Trophoblast cell (in vitro differentiated cells and primary cell): ENCODE results near the gene RCL1.

Source experiments
- DNase-seq, 2 donors: peaks; one replicate each; pipeline ENCODE4 v3.0.0-alpha.2; 2016
- H2AFZ ChIP-seq: 2 replicates; pipeline ENCODE4 v1.6.1; 2013; ENCODE audit warnings: low read length, moderate library complexity, mild to moderate bottlenecking; ENCODE audit not compliant: insufficient read depth, poor library complexity
- H2AK5ac ChIP-seq: 2 replicates; pipeline ENCODE4 v1.6.1; 2013; ENCODE audit warnings: mild to moderate bottlenecking, low read length
- H2BK120ac ChIP-seq: 2 replicates; pipeline ENCODE4 v1.6.1; 2013; ENCODE audit warnings: low read length, mild to moderate bottlenecking, moderate library complexity; ENCODE audit not compliant: insufficient read depth, poor library complexity
- H2BK12ac ChIP-seq: 2 replicates; pipeline ENCODE4 v1.6.1; 2013; ENCODE audit warnings: mild to moderate bottlenecking, low read length, moderate library complexity
- H2BK5ac ChIP-seq: 2 replicates; pipeline ENCODE4 v1.6.1; 2013; ENCODE audit warnings: low read length, low read depth, moderate library complexity, mild to moderate bottlenecking; ENCODE audit not compliant: poor library complexity
- H3K14ac ChIP-seq: 2 replicates; pipeline ENCODE4 v1.6.1; 2013; ENCODE audit warnings: mild to moderate bottlenecking, low read length
- H3K18ac ChIP-seq: 2 replicates; pipeline ENCODE4 v1.6.1; 2013; ENCODE audit warnings: mild to moderate bottlenecking, low read length
- H3K23ac ChIP-seq: 2 replicates; pipeline ENCODE4 v1.6.1; 2013; ENCODE audit warnings: low read length
- H3K27ac ChIP-seq: 2 replicates; pipeline ENCODE4 v1.5.1; 2013; ENCODE audit warnings: low read depth, mild to moderate bottlenecking, inconsistent platforms, low read length, moderate library complexity
- H3K27me3 ChIP-seq: 2 replicates; pipeline ENCODE4 v1.6.1; 2013; ENCODE audit warnings: inconsistent platforms, mild to moderate bottlenecking, low read length, moderate library complexity; ENCODE audit not compliant: insufficient read depth
- H3K36me3 ChIP-seq, 2 experiments: 1 replicate in 1 of 2; 2 replicates in 1 of 2; pipeline ENCODE4 v1.6.1; 2013; ENCODE audit warnings: low read length in 2 of 2, mild to moderate bottlenecking in 2 of 2, moderate library complexity in 1 of 2; ENCODE audit not compliant: insufficient read depth in 2 of 2, control insufficient read depth in 1 of 2
- H3K4ac ChIP-seq: 2 replicates; pipeline ENCODE4 v1.6.1; 2013; ENCODE audit warnings: low read depth, mild to moderate bottlenecking, low read length, moderate library complexity
- H3K4me1 ChIP-seq, 2 experiments: 1 replicate in 1 of 2; 2 replicates in 1 of 2; pipeline ENCODE4 v1.6.1; 2013; ENCODE audit warnings: low read length in 2 of 2, mild to moderate bottlenecking in 2 of 2, moderate library complexity in 1 of 2; ENCODE audit not compliant: insufficient read depth in 2 of 2, control insufficient read depth in 1 of 2
- H3K4me2 ChIP-seq: 2 replicates; pipeline ENCODE4 v1.6.1; 2013; ENCODE audit warnings: inconsistent platforms, mild to moderate bottlenecking, low read length, moderate library complexity
- H3K4me3 ChIP-seq: 2 replicates; pipeline ENCODE4 v1.5.1; 2013; ENCODE audit warnings: mild to moderate bottlenecking, low read depth, low read length, inconsistent platforms
- H3K79me1 ChIP-seq: one replicate; pipeline ENCODE4 v1.6.1; 2013; ENCODE audit warnings: low read length
- H3K79me2 ChIP-seq: 2 replicates; pipeline ENCODE4 v1.6.1; 2013; ENCODE audit warnings: low read length, mild to moderate bottlenecking; ENCODE audit not compliant: control insufficient read depth, insufficient read depth, poor library complexity
- H3K9ac ChIP-seq: 2 replicates; pipeline ENCODE4 v1.6.1; 2013; ENCODE audit warnings: mild to moderate bottlenecking, low read length
- H3K9me3 ChIP-seq: 2 replicates; pipeline ENCODE4 v1.6.1; 2013; ENCODE audit warnings: low read depth, mild to moderate bottlenecking, control low read depth, inconsistent platforms, low read length; ENCODE audit not compliant: insufficient read depth
- H4K12ac ChIP-seq: 2 replicates; pipeline ENCODE4 v1.6.1; 2013; ENCODE audit warnings: low read depth, mild to moderate bottlenecking, low read length, moderate library complexity
- H4K8ac ChIP-seq: 2 replicates; pipeline ENCODE4 v1.6.1; 2013; ENCODE audit warnings: low read depth, mild to moderate bottlenecking, low read length, moderate library complexity
- H4K91ac ChIP-seq: one replicate; pipeline ENCODE4 v1.6.1; 2013; ENCODE audit warnings: low read depth, mild to moderate bottlenecking, low read length, moderate library complexity
- WGBS: extraction: QIAGEN DNeasy Blood & Tissue Kit; methylation state at CpG from one replicate; pipeline ENCODE4 v1.1.7; 2013; ENCODE audit warnings: missing lambda C conversion rate; ENCODE audit not compliant: insufficient read length, insufficient coverage; ENCODE audit errors: extremely low coverage; 5-methylcytosine and 5-hydroxymethylcytosine counted together

RCL1 gene

DNA sequence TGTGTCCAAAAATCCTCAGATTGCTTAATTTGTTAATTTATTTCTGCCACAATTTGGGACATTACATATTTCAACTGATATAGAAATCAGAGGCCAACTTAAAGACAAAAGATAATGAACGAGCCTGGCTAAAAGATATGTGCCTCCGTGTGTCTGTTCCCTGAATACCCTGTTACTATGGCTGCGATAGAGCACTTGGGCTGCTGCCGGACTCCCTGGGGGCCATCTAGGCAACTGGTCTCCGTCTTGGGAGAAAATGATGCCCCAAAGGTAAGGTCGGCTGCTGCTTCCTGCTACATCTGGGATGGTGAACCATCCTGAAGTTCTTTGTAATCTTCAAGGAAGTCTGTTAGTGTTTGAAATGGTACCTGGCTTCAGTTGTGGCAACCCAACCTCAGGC, 72.0 kb downstream of the RCL1 start:
- no peak overlapping the region for H2AK5ac ChIP-seq
- H3K79me1 ChIP-seq, result no peaks in the 10 kb centered on the region
- H3K23ac ChIP-seq, result no peak overlapping the region
- no peak overlapping the region for H4K8ac ChIP-seq
- peak in 1 of 2 donors; percentile 33 for DNase-seq
- no peaks in the 10 kb centered on the region for H3K27me3 ChIP-seq
- no peak overlapping the region for H2AFZ ChIP-seq
- no peak overlapping the region for H3K4ac ChIP-seq
- H2BK120ac ChIP-seq, result no peak overlapping the region
- H3K4me3 ChIP-seq, result no peak overlapping the region
- peaks cover 3 to 10% of the 10 kb centered on the region in 2 experiments for H3K4me1 ChIP-seq
- H3K14ac ChIP-seq, result no peak overlapping the region
- H2BK5ac ChIP-seq, result no peak overlapping the region
- no peaks in the 10 kb centered on the region for H3K79me2 ChIP-seq
- no peak overlapping the region for H4K91ac ChIP-seq
- H3K36me3 ChIP-seq, result peaks cover 0 to 4% of the 10 kb centered on the region in 2 experiments
- no peak overlapping the region for H3K27ac ChIP-seq
- no peak overlapping the region for H3K9ac ChIP-seq
- no peaks in the 10 kb centered on the region for H3K9me3 ChIP-seq
- no peak overlapping the region for H3K4me2 ChIP-seq
- no peak overlapping the region for H4K12ac ChIP-seq
- WGBS, result no CpG with 5 or more reads among the region's 6 CpGs
- H2BK12ac ChIP-seq, result no peak overlapping the region
- H3K18ac ChIP-seq, result no peak overlapping the region

DNA sequence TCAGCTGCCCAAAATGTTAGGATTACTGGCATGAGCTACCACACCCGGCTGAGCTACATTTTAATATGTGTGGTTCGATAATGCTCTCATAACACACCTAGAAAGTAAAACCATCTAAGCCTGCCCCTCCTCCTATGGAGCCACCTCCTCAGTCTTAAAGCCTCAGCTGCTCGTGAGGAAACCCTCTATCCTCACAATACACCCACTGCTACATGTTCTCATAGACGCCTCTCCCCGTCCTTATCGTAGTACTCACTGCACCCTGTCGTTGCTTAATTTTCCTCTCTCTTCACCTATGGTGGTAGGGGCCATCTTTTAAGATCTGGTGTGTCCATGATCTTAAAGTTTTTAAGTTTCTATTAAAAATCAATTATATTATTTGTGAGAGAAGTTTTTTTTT, 72.9 kb downstream of the RCL1 start:
- Histone ChIP-seq H2BK120ac (no peak overlapping the region), H3K18ac (no peak overlapping the region), H3K27ac (no peak overlapping the region), H3K4me2 (no peak overlapping the region), H2BK12ac (no peak overlapping the region), H4K12ac (no peak overlapping the region), H3K4ac (no peak overlapping the region), H3K9me3 (no peaks in the 10 kb centered on the region), H3K9ac (no peak overlapping the region), H2AK5ac (no peak overlapping the region), H2BK5ac (no peak overlapping the region), H3K23ac (no peak overlapping the region), H3K4me1 (peaks cover 3 to 10% of the 10 kb centered on the region in 2 experiments), H2AFZ (no peak overlapping the region), H4K8ac (no peak overlapping the region), H3K14ac (no peak overlapping the region), H3K36me3 (no peaks in the 10 kb centered on the region), H3K79me2 (no peaks in the 10 kb centered on the region), H3K4me3 (no peak overlapping the region), H3K79me1 (no peaks in the 10 kb centered on the region), H4K91ac (no peak overlapping the region), H3K27me3 (no peaks in the 10 kb centered on the region)
- peak in 1 of 2 donors; percentile 35 for DNase-seq
- WGBS, result no CpG with 5 or more reads among the region's 7 CpGs

DNA sequence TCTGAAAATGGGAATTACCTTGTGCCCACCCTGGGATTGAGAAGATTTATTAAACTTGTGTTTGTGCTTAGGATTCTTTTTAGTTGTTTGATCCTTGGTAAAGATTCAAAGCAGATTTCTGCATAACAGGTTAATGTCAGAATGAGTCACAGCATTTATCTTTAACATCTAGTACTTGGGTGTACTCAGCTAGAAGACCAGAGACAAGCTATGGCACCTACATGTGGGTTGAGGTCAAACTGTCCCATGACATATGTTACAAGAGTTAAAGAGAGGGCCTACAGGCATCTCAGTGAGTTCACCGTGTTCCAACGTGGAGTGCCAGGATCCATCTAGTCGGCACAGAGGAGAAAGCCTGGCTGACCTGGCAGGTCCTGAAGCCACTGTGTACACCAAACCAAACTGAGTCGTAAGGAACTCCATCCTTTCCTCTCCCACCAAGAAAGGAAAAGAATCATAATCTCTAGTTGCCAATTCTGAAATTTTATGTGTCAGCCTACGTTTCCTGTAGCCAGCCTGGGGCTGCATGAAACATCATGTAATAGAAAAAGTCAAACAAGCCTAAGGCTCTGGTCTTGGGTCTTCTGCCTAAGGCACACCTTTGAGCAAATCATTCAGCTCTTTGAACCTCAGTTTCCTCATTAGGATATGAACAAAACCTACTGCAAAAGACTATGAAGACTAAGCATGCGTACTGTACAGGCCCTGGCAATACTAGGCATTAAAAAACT, 73.7 kb downstream of the RCL1 start:
- H4K8ac ChIP-seq, result no peak overlapping the region
- no peak overlapping the region for H3K27ac ChIP-seq
- WGBS, result no CpG with 5 or more reads among the region's 6 CpGs

DNA sequence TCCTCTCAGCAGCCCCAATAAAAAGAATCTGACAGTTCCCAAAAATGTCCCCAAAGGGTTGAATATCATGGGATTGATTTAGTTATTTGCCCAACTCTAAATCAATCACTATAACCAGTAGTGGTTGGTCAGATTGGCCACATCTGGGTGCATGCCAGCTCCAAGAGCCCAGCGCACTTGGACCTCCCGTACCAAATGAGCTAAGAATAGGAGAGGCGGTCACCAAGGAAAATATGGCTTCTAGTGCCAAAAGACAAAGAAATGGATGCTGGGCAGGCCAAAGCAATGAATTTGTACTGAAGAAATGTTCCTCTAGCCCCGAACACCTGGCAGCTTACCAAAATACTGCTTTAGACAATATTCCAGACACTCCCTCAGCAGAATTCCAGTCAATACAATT, 80.3 kb downstream of the RCL1 start:
- Histone ChIP-seq H3K79me1 (no peaks in the 10 kb centered on the region), H3K4me2 (no peak overlapping the region), H3K9ac (no peak overlapping the region), H2AK5ac (no peak overlapping the region), H2BK12ac (no peak overlapping the region), H3K23ac (no peak overlapping the region), H4K12ac (no peak overlapping the region), H3K4ac (no peak overlapping the region), H3K9me3 (no peaks in the 10 kb centered on the region), H2BK120ac (no peak overlapping the region), H3K36me3 (no peaks in the 10 kb centered on the region), H4K8ac (no peak overlapping the region), H4K91ac (no peak overlapping the region), H3K4me3 (no peak overlapping the region), H3K79me2 (no peaks in the 10 kb centered on the region), H3K27me3 (no peaks in the 10 kb centered on the region), H2BK5ac (no peak overlapping the region), H3K4me1 (no peaks in the 10 kb centered on the region), H2AFZ (no peak overlapping the region), H3K14ac (no peak overlapping the region), H3K18ac (no peak overlapping the region), H3K27ac (no peak overlapping the region)
- no peak for DNase-seq
- WGBS, result no CpG with 5 or more reads among the region's 4 CpGs

More for the DNA sequence above, 73.7 kb downstream of the RCL1 start:
- no peaks in the 10 kb centered on the region for H3K36me3 ChIP-seq
- no peak overlapping the region for H3K14ac ChIP-seq
- H2BK12ac ChIP-seq, result no peak overlapping the region
- no peak overlapping the region for H3K9ac ChIP-seq
- H3K9me3 ChIP-seq, result no peaks in the 10 kb centered on the region
- H2AFZ ChIP-seq, result no peak overlapping the region
- no peak overlapping the region for H3K4me2 ChIP-seq
- H4K91ac ChIP-seq, result no peak overlapping the region
- H4K12ac ChIP-seq, result no peak overlapping the region
- H3K27me3 ChIP-seq, result no peaks in the 10 kb centered on the region
- H3K79me2 ChIP-seq, result no peaks in the 10 kb centered on the region
- no peak overlapping the region for H2BK120ac ChIP-seq
- no peak overlapping the region for H3K4ac ChIP-seq
- no peaks in the 10 kb centered on the region for H3K79me1 ChIP-seq
- H3K18ac ChIP-seq, result no peak overlapping the region
- no peak overlapping the region for H2AK5ac ChIP-seq
- no peak overlapping the region for H3K23ac ChIP-seq
- DNase-seq, result peak; percentile 8 to 78
- H2BK5ac ChIP-seq, result no peak overlapping the region
- no peak overlapping the region for H3K4me3 ChIP-seq
- peaks cover 3 to 10% of the 10 kb centered on the region in 2 experiments for H3K4me1 ChIP-seq
